GM21786 (cell line): ENCODE results near the gene HLA-DQB2.
"Not testable (repeated sequence)": the region's sequence is repeated elsewhere in the genome, so short reads cannot be mapped to it uniquely, and the experiment has no call there.

ENCODE experiments used
- ATAC-seq: cut with Tn5 transposase; IDR thresholded peaks from one replicate; pipeline ENCODE4 v1.9.1; 2021; ENCODE audit not compliant: unreplicated experiment

HLA-DQB2 gene

GRCh38 chr6:32763421-32763820 lies at the start of gene HLA-DQB2:
TSS of gene HLA-DQB2 (minus strand) at chr6:32763532. CDS start at chr6:32763470, 62 bp downstream.
- no peak for ATAC-seq

- no peak for ATAC-seq
These were observed 45.8 kb upstream of the HLA-DQB2 start for GRCh38 chr6:32809171-32809570.

- no peak for ATAC-seq
These were observed 43.8 kb upstream of the HLA-DQB2 start for GRCh38 chr6:32807020-32807580.

- not testable (repeated sequence) for ATAC-seq
These were observed 42.1 kb upstream of the HLA-DQB2 start for GRCh38 chr6:32805404-32805803.

- ATAC-seq, result no peak
These were observed 40.1 kb upstream of the HLA-DQB2 start for GRCh38 chr6:32803416-32803815.

GRCh38 chr6:32799740-32800139 lies 36.4 kb upstream of the HLA-DQB2 start:
- ATAC-seq, result no peak

GRCh38 chr6:32799168-32799567 lies 35.8 kb upstream of the HLA-DQB2 start:
- no peak for ATAC-seq

GRCh38 chr6:32796848-32797776 lies 33.8 kb upstream of the HLA-DQB2 start:
- no peak for ATAC-seq

- no peak for ATAC-seq
These were observed 31.2 kb upstream of the HLA-DQB2 start for GRCh38 chr6:32794510-32794909.

- ATAC-seq, result no peak
These were observed 29.6 kb upstream of the HLA-DQB2 start for GRCh38 chr6:32792901-32793435.

- ATAC-seq, result no peak
These were observed 27.0 kb upstream of the HLA-DQB2 start for GRCh38 chr6:32790306-32790705.

- ATAC-seq, result no peak
These were observed 22.6 kb upstream of the HLA-DQB2 start for GRCh38 chr6:32785781-32786533.

GRCh38 chr6:32782923-32783322 lies 19.6 kb upstream of the HLA-DQB2 start:
- ATAC-seq, result not testable (repeated sequence)

GRCh38 chr6:32779036-32779435 lies 15.7 kb upstream of the HLA-DQB2 start:
- no peak for ATAC-seq

- ATAC-seq, result no peak
These were observed 11.7 kb upstream of the HLA-DQB2 start for GRCh38 chr6:32775071-32775470.

- ATAC-seq, result no peak
These were observed 11.1 kb upstream of the HLA-DQB2 start for GRCh38 chr6:32774426-32774825.

- no peak for ATAC-seq
These were observed 9.3 kb upstream of the HLA-DQB2 start for GRCh38 chr6:32772656-32773055.

GRCh38 chr6:32764048-32764447 lies 716 bp upstream of the HLA-DQB2 start:
- ATAC-seq, result no peak

- no peak for ATAC-seq
These were observed 1.8 kb downstream of the HLA-DQB2 start for GRCh38 chr6:32761548-32761947.

- no peak for ATAC-seq
These were observed 2.3 kb downstream of the HLA-DQB2 start for GRCh38 chr6:32761072-32761471.

GRCh38 chr6:32759669-32760068 lies 3.7 kb downstream of the HLA-DQB2 start:
- ATAC-seq, result no peak
